ENCODE data around the gene SMAP1.
"Not testable (repeated sequence)": the region's sequence is repeated elsewhere in the genome, so short reads cannot be mapped to it uniquely, and the experiment has no call there.

Gene SMAP1

GRCh38 chr6:70739534-70739933, 71.9 kb downstream of the SMAP1 start:
- no peak for ATAC-seq (ENCODE audit: low read depth)
- Histone ChIP-seq H3K27ac (ENCODE audit: poor library complexity, severe bottlenecking) (no peak overlapping the region), H3K4me1 (ENCODE audit: insufficient read depth, poor library complexity, severe bottlenecking) (no peaks in the 10 kb centered on the region), H3K27me3 (ENCODE audit: insufficient read depth, poor library complexity, severe bottlenecking) (no peaks in the 10 kb centered on the region), H3K4me3 (ENCODE audit: severe bottlenecking) (no peak overlapping the region), H3K36me3 (ENCODE audit: low read depth) (no peaks in the 10 kb centered on the region), H3K9me3 (ENCODE audit: severe bottlenecking) (peaks cover 2% of the 10 kb centered on the region)
- DNase-seq (ENCODE audit: low spot score), result no peak
- TF ChIP-seq, protein P1, sequence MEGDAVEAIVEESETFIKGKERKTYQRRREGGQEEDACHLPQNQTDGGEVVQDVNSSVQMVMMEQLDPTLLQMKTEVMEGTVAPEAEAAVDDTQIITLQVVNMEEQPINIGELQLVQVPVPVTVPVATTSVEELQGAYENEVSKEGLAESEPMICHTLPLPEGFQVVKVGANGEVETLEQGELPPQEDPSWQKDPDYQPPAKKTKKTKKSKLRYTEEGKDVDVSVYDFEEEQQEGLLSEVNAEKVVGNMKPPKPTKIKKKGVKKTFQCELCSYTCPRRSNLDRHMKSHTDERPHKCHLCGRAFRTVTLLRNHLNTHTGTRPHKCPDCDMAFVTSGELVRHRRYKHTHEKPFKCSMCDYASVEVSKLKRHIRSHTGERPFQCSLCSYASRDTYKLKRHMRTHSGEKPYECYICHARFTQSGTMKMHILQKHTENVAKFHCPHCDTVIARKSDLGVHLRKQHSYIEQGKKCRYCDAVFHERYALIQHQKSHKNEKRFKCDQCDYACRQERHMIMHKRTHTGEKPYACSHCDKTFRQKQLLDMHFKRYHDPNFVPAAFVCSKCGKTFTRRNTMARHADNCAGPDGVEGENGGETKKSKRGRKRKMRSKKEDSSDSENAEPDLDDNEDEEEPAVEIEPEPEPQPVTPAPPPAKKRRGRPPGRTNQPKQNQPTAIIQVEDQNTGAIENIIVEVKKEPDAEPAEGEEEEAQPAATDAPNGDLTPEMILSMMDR (IDR thresholded peaks at IDR 0.05; ENCODE audit: poor library complexity, severe bottlenecking), result no peak

DNA sequence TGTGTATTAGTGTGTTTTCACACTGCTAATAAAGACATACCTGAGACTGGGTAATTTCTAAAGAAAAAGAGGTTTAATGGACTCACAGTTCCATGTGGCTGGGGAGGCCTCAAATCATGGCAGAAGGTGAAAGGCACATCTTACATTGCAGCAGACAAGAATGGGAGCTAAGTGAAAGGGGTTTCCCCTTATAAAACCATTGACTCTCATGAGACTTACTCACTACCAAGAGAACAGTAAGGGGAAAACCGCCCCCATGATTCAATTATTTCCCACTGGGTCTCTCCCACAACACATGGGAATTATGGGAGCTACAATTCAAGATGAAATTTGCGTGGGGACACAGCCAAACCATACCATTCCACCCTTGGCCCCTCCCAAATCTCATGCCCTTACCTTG, 73.1 kb downstream of the SMAP1 start:
- not testable (repeated sequence) for DNase-seq (ENCODE audit: low spot score); H3K36me3 ChIP-seq (ENCODE audit: low read depth); H3K9me3 ChIP-seq (ENCODE audit: severe bottlenecking); H3K4me3 ChIP-seq (ENCODE audit: severe bottlenecking); H3K27ac ChIP-seq (ENCODE audit: poor library complexity, severe bottlenecking); ATAC-seq (ENCODE audit: low read depth); H3K4me1 ChIP-seq (ENCODE audit: insufficient read depth, poor library complexity, severe bottlenecking); H3K27me3 ChIP-seq (ENCODE audit: insufficient read depth, poor library complexity, severe bottlenecking)

DNA sequence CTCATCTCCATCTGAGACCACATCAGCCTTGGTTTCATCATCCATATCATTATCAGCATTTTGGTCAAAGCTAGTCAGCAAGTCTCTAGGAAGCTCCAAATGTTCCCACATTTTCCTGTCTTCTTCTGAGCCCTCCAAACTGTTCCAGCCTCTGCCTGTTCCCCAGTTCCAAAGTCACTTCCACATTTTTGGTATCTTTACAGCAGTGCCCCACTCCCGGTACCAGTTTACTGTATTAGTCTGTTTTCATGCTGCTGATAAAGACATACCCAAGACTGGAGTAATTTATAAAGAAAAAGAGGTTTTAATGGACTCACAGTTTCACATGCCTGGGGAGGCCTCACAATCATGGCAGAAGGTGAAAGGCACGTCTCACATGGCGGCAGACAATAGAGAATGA, 74.8 kb downstream of the SMAP1 start:
- H3K4me1 ChIP-seq (ENCODE audit: insufficient read depth, poor library complexity, severe bottlenecking); H3K36me3 ChIP-seq (ENCODE audit: low read depth); H3K27ac ChIP-seq (ENCODE audit: poor library complexity, severe bottlenecking); H3K4me3 ChIP-seq (ENCODE audit: severe bottlenecking); H3K27me3 ChIP-seq (ENCODE audit: insufficient read depth, poor library complexity, severe bottlenecking); DNase-seq (ENCODE audit: low spot score); H3K9me3 ChIP-seq (ENCODE audit: severe bottlenecking); ATAC-seq (ENCODE audit: low read depth): not testable (repeated sequence)

DNA sequence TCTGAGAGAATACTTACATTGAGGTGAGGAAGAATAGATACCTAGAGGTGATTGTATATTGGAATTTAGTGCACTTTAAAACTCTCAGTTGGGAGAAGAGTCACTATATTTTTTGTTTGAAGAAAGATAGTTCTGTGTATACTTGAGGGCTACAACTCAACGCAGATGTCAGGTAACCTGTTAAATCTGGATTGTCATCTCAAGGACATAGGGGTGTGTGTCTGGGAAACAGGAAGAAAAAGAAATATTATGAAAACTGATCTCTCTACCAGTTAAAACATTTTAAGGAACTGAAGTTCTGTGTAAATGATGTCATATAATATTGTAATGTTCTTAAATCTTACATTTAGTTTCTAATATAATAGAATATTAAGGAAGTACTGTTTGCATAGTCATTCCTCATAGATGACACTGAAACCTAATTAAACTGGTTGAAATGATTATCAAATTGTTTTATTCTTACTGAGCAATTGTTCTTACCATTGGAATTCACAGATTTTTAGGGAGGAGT, 86.2 kb downstream of the SMAP1 start:
- Histone ChIP-seq H3K9me3 (ENCODE audit: severe bottlenecking) (no peaks in the 10 kb centered on the region), H3K4me3 (ENCODE audit: severe bottlenecking) (no peak overlapping the region), H3K36me3 (ENCODE audit: low read depth) (no peaks in the 10 kb centered on the region; the same call in none of the 2 replicates), H3K4me1 (ENCODE audit: insufficient read depth, poor library complexity, severe bottlenecking) (no peaks in the 10 kb centered on the region), H3K27ac (ENCODE audit: poor library complexity, severe bottlenecking) (no peak overlapping the region), H3K27me3 (ENCODE audit: insufficient read depth, poor library complexity, severe bottlenecking) (no peaks in the 10 kb centered on the region)
- DNase-seq (ENCODE audit: low spot score) (no peak), ATAC-seq (ENCODE audit: low read depth) (no peak)
- TF ChIP-seq, protein P1 (IDR thresholded peaks at IDR 0.05; ENCODE audit: poor library complexity, severe bottlenecking), result no peak

- ATAC-seq (ENCODE audit: low read depth) (no peak), DNase-seq (ENCODE audit: low spot score) (no peak)
- H3K9me3 ChIP-seq (ENCODE audit: severe bottlenecking), result no peaks in the 10 kb centered on the region
- TF ChIP-seq, protein P1 (IDR thresholded peaks at IDR 0.05; ENCODE audit: poor library complexity, severe bottlenecking), result no peak
- H3K36me3 ChIP-seq (ENCODE audit: low read depth), result no peaks in the 10 kb centered on the region; the same call in none of the 2 replicates
- no peak overlapping the region for H3K4me3 ChIP-seq (ENCODE audit: severe bottlenecking)
- H3K27me3 ChIP-seq (ENCODE audit: insufficient read depth, poor library complexity, severe bottlenecking), result no peaks in the 10 kb centered on the region
- no peaks in the 10 kb centered on the region for H3K4me1 ChIP-seq (ENCODE audit: insufficient read depth, poor library complexity, severe bottlenecking)
- H3K27ac ChIP-seq (ENCODE audit: poor library complexity, severe bottlenecking), result no peak overlapping the region
Measured at GRCh38 chr6:70758883-70759282, 91.2 kb downstream of the SMAP1 start.

DNA sequence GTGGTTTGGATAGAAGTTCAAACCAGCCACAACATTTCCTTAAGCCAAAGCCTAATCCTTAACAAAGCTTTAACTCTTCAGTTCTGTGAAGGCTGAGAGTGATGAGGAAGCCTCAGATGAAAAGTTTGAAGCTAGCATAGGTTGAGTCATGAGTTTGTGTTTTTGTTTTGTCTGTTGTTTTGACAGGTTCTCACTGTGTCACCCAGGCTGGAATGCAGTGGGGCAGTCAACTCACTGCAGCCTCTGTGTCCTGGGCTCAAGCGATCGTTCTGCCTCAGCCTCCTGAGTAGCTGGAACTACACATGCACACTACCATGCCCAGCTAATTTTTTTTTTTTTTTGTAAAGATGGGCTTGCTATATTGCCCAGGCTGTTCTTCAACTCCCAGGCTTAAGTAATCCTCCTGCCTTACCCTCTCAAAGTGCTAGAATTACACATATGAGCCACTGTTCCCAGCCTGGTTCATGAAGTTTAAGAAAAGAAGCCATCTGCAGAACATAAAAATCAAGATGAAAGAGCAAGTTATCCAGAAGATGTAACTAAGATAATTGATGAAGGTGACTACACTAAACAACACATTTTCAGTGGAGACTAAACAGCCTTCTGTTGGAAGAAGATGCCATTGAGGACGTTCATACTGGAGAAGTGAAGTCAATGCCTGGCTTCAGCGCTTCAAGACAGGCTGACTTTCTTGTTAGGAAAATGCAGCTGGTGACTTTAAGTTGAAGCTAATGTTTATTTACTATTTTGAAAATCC, 96.2 kb downstream of the SMAP1 start:
- Histone ChIP-seq H3K4me3 (ENCODE audit: severe bottlenecking) (no peak overlapping the region), H3K27me3 (ENCODE audit: insufficient read depth, poor library complexity, severe bottlenecking) (no peaks in the 10 kb centered on the region), H3K9me3 (ENCODE audit: severe bottlenecking) (no peaks in the 10 kb centered on the region), H3K27ac (ENCODE audit: poor library complexity, severe bottlenecking) (no peak overlapping the region), H3K36me3 (ENCODE audit: low read depth) (no peaks in the 10 kb centered on the region), H3K4me1 (ENCODE audit: insufficient read depth, poor library complexity, severe bottlenecking) (no peaks in the 10 kb centered on the region)
- DNase-seq (ENCODE audit: low spot score) (no peak), ATAC-seq (ENCODE audit: low read depth) (no peak; the same call in 2 of the 3 replicates)
- TF ChIP-seq, protein P1 (IDR thresholded peaks at IDR 0.05; ENCODE audit: poor library complexity, severe bottlenecking), result no peak
